Gastrocnemius medialis (tissue), 4 donors: Measurements from ENCODE around the gene NFKB2.

Source experiments
- POLR2A ChIP-seq, 2 donors: fragments of 450-650 bp; IDR thresholded peaks; one replicate each; pipeline ENCODE4 v1.6.1; 2017; ENCODE audit warnings: antibody characterized with exemption in 2 of 2, mild to moderate bottlenecking in 2 of 2, moderate library complexity in 2 of 2
- TF ChIP-seq, protein P1 (sequence below), 5 experiments: fragments of 450-650 bp in 3 of 5; fragments of 200-600 bp in 2 of 5; sonication (generic) in 2 of 5; IDR thresholded peaks in 4 of 5; conservative IDR thresholded peaks in 1 of 5; 1 replicate in 4 of 5; 2 replicates in 1 of 5; pipeline ENCODE4 v1.5.1; 2016 to 2019; ENCODE audit warnings: antibody characterized with exemption in 5 of 5, mild to moderate bottlenecking in 3 of 5, moderate library complexity in 3 of 5

DNA sequence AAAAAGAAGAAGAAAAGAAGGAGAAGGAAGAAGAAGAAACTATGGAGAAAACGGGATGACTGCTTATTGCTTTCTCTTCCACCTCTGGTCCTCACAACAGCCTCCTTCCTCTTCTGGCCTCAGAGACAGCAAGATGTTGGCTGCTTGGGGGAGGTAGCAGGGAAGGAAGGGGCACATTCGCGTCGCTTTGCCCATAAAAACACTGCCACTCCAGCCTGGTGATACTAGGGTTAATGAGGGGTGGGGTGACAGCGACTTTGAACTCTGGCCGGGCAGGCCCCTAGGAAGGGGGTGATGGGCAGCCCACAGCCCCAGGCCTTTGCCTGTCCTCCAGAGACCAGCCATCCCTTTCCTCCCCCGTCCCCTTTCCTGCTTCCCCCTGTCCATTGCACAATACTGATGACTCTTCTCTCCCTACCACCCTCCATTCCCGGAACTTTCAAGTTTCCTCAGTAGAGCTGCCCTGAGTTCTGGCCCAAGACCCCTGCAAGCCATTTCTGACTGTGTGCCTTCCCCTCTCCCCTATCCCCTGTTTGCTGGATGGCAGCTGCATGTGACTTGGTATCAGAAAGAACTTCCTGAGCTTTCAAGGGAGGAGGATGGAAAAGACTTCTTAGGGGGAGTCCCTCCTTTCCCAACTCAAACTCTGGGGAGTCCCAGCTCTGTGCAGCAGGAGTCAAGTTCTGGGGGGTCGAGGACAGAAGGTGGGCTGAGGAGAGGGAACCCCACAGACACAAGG is 39.1 kb downstream of the NFKB2 start:
- TF ChIP-seq, protein P1, sequence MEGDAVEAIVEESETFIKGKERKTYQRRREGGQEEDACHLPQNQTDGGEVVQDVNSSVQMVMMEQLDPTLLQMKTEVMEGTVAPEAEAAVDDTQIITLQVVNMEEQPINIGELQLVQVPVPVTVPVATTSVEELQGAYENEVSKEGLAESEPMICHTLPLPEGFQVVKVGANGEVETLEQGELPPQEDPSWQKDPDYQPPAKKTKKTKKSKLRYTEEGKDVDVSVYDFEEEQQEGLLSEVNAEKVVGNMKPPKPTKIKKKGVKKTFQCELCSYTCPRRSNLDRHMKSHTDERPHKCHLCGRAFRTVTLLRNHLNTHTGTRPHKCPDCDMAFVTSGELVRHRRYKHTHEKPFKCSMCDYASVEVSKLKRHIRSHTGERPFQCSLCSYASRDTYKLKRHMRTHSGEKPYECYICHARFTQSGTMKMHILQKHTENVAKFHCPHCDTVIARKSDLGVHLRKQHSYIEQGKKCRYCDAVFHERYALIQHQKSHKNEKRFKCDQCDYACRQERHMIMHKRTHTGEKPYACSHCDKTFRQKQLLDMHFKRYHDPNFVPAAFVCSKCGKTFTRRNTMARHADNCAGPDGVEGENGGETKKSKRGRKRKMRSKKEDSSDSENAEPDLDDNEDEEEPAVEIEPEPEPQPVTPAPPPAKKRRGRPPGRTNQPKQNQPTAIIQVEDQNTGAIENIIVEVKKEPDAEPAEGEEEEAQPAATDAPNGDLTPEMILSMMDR (IDR thresholded peaks at IDR 0.05 in 4 of 5, conservative IDR thresholded peaks at IDR 0.05 in 1 of 5): no peak
- TF ChIP-seq POLR2A (IDR thresholded peaks at IDR 0.05): no peak
